Panc1 (cell line): ENCODE measurements around the gene ATXN1. TPM values are rescaled to one million over a fixed set of nuclear protein-coding genes. Genes with fewer than 3 reads are reported as not detected.

Source experiments
- ATAC-seq: fragments of 200-7000 bp; cut with Tn5 transposase; 2 replicates; pipeline ENCODE4 v1.9.1; 2020; ENCODE audit warnings: mild to moderate bottlenecking, moderate library complexity
- BruUV-seq: library from RNA; stranded (reverse); fragments of 400-500 nt; replicated peaks from 2 replicates; lab custom pipeline; 2021; lab: Mats Ljungman, UMichigan
- CTCF ChIA-PET: fragments of 300-600 bp; sonication (Branson Sonifier 250); formaldehyde crosslinking; loops from one replicate; lab custom pipeline; 2022; ENCODE audit warnings: antibody characterized with exemption; lab: Charles Lee
- POLR2A ChIA-PET: fragments of 300-600 bp; sonication (Branson Sonifier 250); formaldehyde crosslinking; loops from one replicate; lab custom pipeline; 2022; ENCODE audit warnings: antibody characterized with exemption; lab: Charles Lee
- DNase-seq: peaks from one replicate; pipeline ENCODE4 v3.0.0-alpha.2; 2010; ENCODE audit warnings: low read depth, low spot score
- H3K27ac ChIP-seq: 2 replicates; pipeline ENCODE4 v1.5.1; 2011; ENCODE audit warnings: mild to moderate bottlenecking, low read length, inconsistent platforms
- H3K27me3 ChIP-seq: fragments of 200-500 bp; sonication (Bioruptor generic); 2 replicates; pipeline ENCODE4 v1.6.0; 2014; ENCODE audit warnings: low read length, inconsistent platforms; ENCODE audit not compliant: control insufficient read depth, insufficient read depth
- H3K36me3 ChIP-seq: fragments of 200-500 bp; sonication (Bioruptor generic); 2 replicates; pipeline ENCODE4 v1.5.1; 2014; ENCODE audit warnings: inconsistent platforms, mild to moderate bottlenecking, low read length, moderate library complexity; ENCODE audit not compliant: control insufficient read depth, insufficient read depth
- H3K4me1 ChIP-seq: 2 replicates; pipeline ENCODE4 v1.5.1; 2011; ENCODE audit warnings: inconsistent platforms, mild to moderate bottlenecking, low read length, moderate library complexity; ENCODE audit not compliant: control insufficient read depth, insufficient read depth
- H3K4me3 ChIP-seq, 2 experiments: 2 replicates each; pipeline ENCODE4 v1.5.1; 2011 to 2012; ENCODE audit warnings: low read depth in 2 of 2, low read length in 2 of 2, mild to moderate bottlenecking in 2 of 2, inconsistent platforms in 1 of 2, moderate library complexity in 1 of 2
- H3K9me3 ChIP-seq: fragments of 200-500 bp; sonication (Bioruptor generic); 2 replicates; pipeline ENCODE4 v1.5.1; 2014; ENCODE audit warnings: low read depth, mild to moderate bottlenecking, inconsistent platforms, low read length, moderate library complexity; ENCODE audit not compliant: control insufficient read depth, insufficient read depth
- CTCF ChIP-seq: fragments of 450-650 bp; IDR thresholded peaks from 2 replicates; pipeline ENCODE4 v1.5.1; 2017; ENCODE audit warnings: mild to moderate bottlenecking
- POLR2AphosphoS5 ChIP-seq: IDR thresholded peaks from 2 replicates; pipeline ENCODE4 v1.6.1; 2012; ENCODE audit warnings: mild to moderate bottlenecking, low read depth, low read length, moderate library complexity
- REST ChIP-seq, 2 experiments: IDR thresholded peaks; 2 replicates each; pipeline ENCODE4 v1.6.1; 2011 to 2012; ENCODE audit warnings: low read depth in 2 of 2, control low read depth in 1 of 2, low read length in 1 of 2, mild to moderate bottlenecking in 1 of 2, moderate library complexity in 1 of 2; ENCODE audit not compliant: insufficient read depth in 1 of 2
- SIN3A ChIP-seq: IDR thresholded peaks from 2 replicates; pipeline ENCODE4 v1.6.1; 2012; ENCODE audit warnings: low read depth, mild to moderate bottlenecking, low read length, moderate library complexity, borderline replicate concordance; ENCODE audit not compliant: insufficient read depth
- TCF7L2 ChIP-seq: IDR thresholded peaks from 2 replicates; pipeline ENCODE4 v1.6.1; 2011; ENCODE audit warnings: mild to moderate bottlenecking, low read depth, low read length, inconsistent platforms
- in situ Hi-C: cut with HindIII; loops from 2 replicates; pipeline ENCODE4 v1.10.0; 2016; ENCODE audit warnings: low sequenced_read_pairs, low pct_unique_long_range_greater_than_20kb
- intact Hi-C: fragments of 100-400 bp; cut with micrococcal nuclease; formaldehyde crosslinking; loops from one replicate; pipeline ENCODE4 v1.10.0; 2022; ENCODE audit not compliant: unreplicated experiment
- total RNA-seq: library from RNA; stranded (reverse); gene quantifications from one replicate; pipeline ENCODE4 v1.2.1, GENCODE V29; 2021; ENCODE audit not compliant: unreplicated experiment

ATXN1 gene
- total RNA-seq, 1 experiment from 2014 or later: 67.1 TPM

- H3K9me3 ChIP-seq: no peaks in the 10 kb centered on the region
- no peak overlapping the region for H3K27ac ChIP-seq
- CTCF ChIA-PET: no interaction called here
- ATAC-seq: no peak
- TF ChIP-seq CTCF (no peak), TCF7L2 (no peak), REST (IDR thresholded peaks at IDR 0.05; ENCODE audit: insufficient read depth in 1 of 2, low read depth in 2 of 2, low read length in 1 of 2) (no peak), SIN3A (no peak), POLR2AphosphoS5 (no peak)
- in situ Hi-C loops (no loop called here), intact Hi-C loops (no loop called here)
- no peak for DNase-seq
- H3K36me3 ChIP-seq: no peaks in the 10 kb centered on the region
- BruUV-seq: no TSS peak
- no peak overlapping the region for H3K4me3 ChIP-seq
- no peaks in the 10 kb centered on the region for H3K27me3 ChIP-seq
- POLR2A ChIA-PET: interaction anchor here (0.5 to 0.7 kb wide), 2 partner anchors 82 to 189 kb away, joined by 3 to 4 read pairs; no protein-coding TSS in a partner anchor
- H3K4me1 ChIP-seq: no peaks in the 10 kb centered on the region
Measured at GRCh38 chr6:16545382-16545781, 215.9 kb downstream of the ATXN1 start.

GRCh38 chr6:16544521-16544920 lies 216.7 kb downstream of the ATXN1 start:
- intact Hi-C loops: no loop called here
- ChIA-PET CTCF (no interaction called here), POLR2A (no interaction called here)
- DNase-seq: no peak
- in situ Hi-C loops: no loop called here
- no peak for ATAC-seq
- no peaks in the 10 kb centered on the region for H3K36me3 ChIP-seq
- no peaks in the 10 kb centered on the region for H3K27me3 ChIP-seq
- TF ChIP-seq POLR2AphosphoS5: no peak
- no peak for TF ChIP-seq SIN3A
- no peak for TF ChIP-seq CTCF
- TF ChIP-seq REST (IDR thresholded peaks at IDR 0.05; ENCODE audit: insufficient read depth in 1 of 2, low read depth in 2 of 2, low read length in 1 of 2): no peak
- no peak for TF ChIP-seq TCF7L2
- no peak overlapping the region for H3K27ac ChIP-seq
- H3K9me3 ChIP-seq: no peaks in the 10 kb centered on the region
- BruUV-seq: no TSS peak
- H3K4me3 ChIP-seq: no peak overlapping the region
- no peaks in the 10 kb centered on the region for H3K4me1 ChIP-seq
